ENCODE measurements around the gene XYLT1. TPM values are rescaled to one million over a fixed set of nuclear protein-coding genes. Genes with fewer than 3 reads are reported as not detected.

XYLT1 gene
- total RNA-seq, 2 donors from 2014 or later: 8.4 to 22.5 TPM

GRCh38 chr16:17270683-17271109 is 200.1 kb downstream of the XYLT1 start:
- intact Hi-C loops (cut with DNase I): loop anchor here (10.0 kb wide), 2 partner anchors 54 to 194 kb away; no protein-coding TSS in a partner anchor
- ATAC-seq: peak; percentile 44 to 47
- no peak for DNase-seq

GRCh38 chr16:17270111-17270510 is 200.6 kb downstream of the XYLT1 start:
- intact Hi-C loops (cut with DNase I): loop anchor here (10.0 kb wide), 2 partner anchors 55 to 195 kb away; no protein-coding TSS in a partner anchor

GRCh38 chr16:17269439-17269838 is 201.3 kb downstream of the XYLT1 start:
- intact Hi-C loops (cut with DNase I): no loop called here
- ATAC-seq: peak in 1 of 2 donors; percentile 28
- DNase-seq: no peak

More at GRCh38 chr16:17270111-17270510, 200.6 kb downstream of the XYLT1 start:
- no peak for ATAC-seq
- DNase-seq: no peak

GRCh38 chr16:17266608-17267313 is 204.0 kb downstream of the XYLT1 start:
- ATAC-seq (peak in 1 of 2 donors; percentile 43), DNase-seq (no peak)
- intact Hi-C loops (cut with DNase I): no loop called here

- DNase-seq: no peak
- no peak for ATAC-seq
- intact Hi-C loops (cut with DNase I): no loop called here
Measured at GRCh38 chr16:17265154-17265553, 205.6 kb downstream of the XYLT1 start.

- DNase-seq: no peak
- intact Hi-C loops (cut with DNase I): no loop called here
- ATAC-seq: no peak
Measured at GRCh38 chr16:17261197-17261858, 209.4 kb downstream of the XYLT1 start.

GRCh38 chr16:17260276-17260849 is 210.4 kb downstream of the XYLT1 start:
- intact Hi-C loops (cut with DNase I): no loop called here
- no peak for ATAC-seq

GRCh38 chr16:17259751-17260270 is 210.9 kb downstream of the XYLT1 start:
- intact Hi-C loops (cut with DNase I): no loop called here

More at GRCh38 chr16:17260276-17260849, 210.4 kb downstream of the XYLT1 start:
- no peak for DNase-seq

GRCh38 chr16:17258848-17259713 is 211.7 kb downstream of the XYLT1 start:
- intact Hi-C loops (cut with DNase I): no loop called here
- DNase-seq (no peak), ATAC-seq (peak in 1 of 2 donors; percentile 61)

More at GRCh38 chr16:17259751-17260270, 210.9 kb downstream of the XYLT1 start:
- ATAC-seq: no peak
- DNase-seq: no peak

GRCh38 chr16:17258077-17258599 is 212.6 kb downstream of the XYLT1 start:
- ATAC-seq: no peak
- no peak for DNase-seq
- intact Hi-C loops (cut with DNase I): no loop called here

- DNase-seq (no peak), ATAC-seq (no peak)
- intact Hi-C loops (cut with DNase I): no loop called here
Measured at GRCh38 chr16:17257426-17258023, 213.2 kb downstream of the XYLT1 start.

GRCh38 chr16:17252701-17253100 is 218.1 kb downstream of the XYLT1 start:
- intact Hi-C loops (cut with DNase I): no loop called here
- DNase-seq: no peak
- ATAC-seq: no peak

GRCh38 chr16:17252064-17252463 is 218.7 kb downstream of the XYLT1 start:
- DNase-seq: no peak
- ATAC-seq: no peak
- intact Hi-C loops (cut with DNase I): no loop called here

- ATAC-seq (no peak), DNase-seq (no peak)
- intact Hi-C loops (cut with DNase I): no loop called here
Measured at GRCh38 chr16:17251496-17251895, 219.3 kb downstream of the XYLT1 start.

- intact Hi-C loops (cut with DNase I): no loop called here
- DNase-seq: no peak
- ATAC-seq: no peak
Measured at GRCh38 chr16:17246974-17247732, 223.6 kb downstream of the XYLT1 start.

- ATAC-seq (no peak), DNase-seq (no peak)
- intact Hi-C loops (cut with DNase I): no loop called here
Measured at GRCh38 chr16:17246268-17246885, 224.4 kb downstream of the XYLT1 start.

- intact Hi-C loops (cut with DNase I): no loop called here
- ATAC-seq: no peak
Measured at GRCh38 chr16:17245776-17246175, 225.0 kb downstream of the XYLT1 start.

More at GRCh38 chr16:17245776-17246175, 225.0 kb downstream of the XYLT1 start:
- no peak for DNase-seq

Measured in left cardiac atrium (tissue), 4 donors.